ENCODE data around the gene MPP1. TPM values are rescaled to one million over a fixed set of nuclear protein-coding genes. Genes with fewer than 3 reads are reported as not detected.

Gene MPP1
- total RNA-seq, 1 experiment from 2014 or later, result 28.9 TPM

DNA sequence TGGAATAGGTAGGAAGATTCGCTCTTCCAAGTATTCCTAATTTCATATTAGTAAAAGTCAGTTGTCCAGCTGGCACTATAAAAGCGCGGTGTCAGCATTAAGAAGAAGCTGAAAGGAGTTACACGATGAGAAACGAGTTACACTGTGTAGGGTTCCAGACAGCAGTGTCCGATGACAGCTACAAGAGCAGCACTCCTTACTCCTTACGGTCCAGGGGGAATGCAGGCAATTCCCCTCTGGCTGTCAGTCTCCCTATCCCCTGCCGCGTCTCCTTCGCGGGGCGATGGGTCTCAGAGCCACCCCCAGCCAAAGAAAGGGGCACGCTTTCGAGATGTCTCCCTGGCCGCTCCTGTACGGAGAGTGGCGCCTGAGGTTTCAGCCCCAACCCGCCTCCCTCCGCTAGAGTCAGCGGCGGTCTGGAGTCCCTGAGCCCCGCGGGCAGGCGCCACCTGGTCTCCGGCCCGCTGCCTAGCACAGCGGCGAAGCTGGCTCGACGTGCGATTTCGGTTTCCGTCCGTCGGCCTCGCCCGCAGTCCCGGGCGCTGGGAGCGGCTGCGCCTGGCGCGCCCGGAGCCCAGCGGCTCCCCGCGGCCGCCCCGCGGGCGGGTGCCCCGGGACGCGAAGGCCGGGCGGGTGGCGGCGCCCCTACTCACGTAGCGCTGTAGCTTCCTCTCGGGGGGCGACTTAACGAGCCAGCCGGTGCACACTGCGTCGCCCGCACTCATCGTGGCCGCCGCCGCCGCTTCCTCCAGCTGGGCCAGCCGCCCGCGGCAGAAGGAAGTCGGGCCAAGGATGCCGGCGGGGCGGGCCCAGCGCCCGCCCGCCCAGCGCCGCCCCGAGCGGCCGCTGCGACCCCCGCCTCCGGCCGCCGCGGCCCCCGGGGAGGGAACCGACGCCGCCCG lies 54.7 kb downstream of the MPP1 start, which contains the start of gene GAB3:
TSS of gene GAB3 (minus strand) at position 777 of the 902 bp plus-strand sequence. CDS start at position 725, 52 bp downstream.
- H3K27me3 ChIP-seq, result peaks cover 27% of the 10 kb centered on the region
- H3K9me3 ChIP-seq, result no peaks in the 10 kb centered on the region
- no peaks in the 10 kb centered on the region for H3K36me3 ChIP-seq
- DNase-seq, result peak; percentile 34
- H3K4me3 ChIP-seq, result peak within 1 kb of the TSS; percentile 23; the same call in 1 of the 2 replicates

DNA sequence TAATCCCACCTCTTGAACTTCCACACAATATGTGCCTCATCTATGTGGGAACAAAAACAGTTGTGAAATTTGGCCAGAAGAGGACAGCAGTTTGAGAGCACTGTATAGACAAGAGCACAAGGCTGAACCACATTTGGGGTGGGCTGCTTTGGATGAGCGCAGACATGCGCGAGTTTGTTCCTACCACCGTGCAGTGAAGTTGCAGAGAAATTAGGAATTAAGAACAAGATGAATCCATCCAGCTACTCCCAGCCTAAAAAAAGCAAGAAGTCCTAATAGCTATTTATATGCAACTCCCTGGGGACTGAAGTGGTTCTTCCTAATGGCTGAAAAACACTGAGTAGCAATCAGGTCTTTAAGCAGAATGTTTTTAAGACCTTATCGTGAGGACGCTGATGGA lies 55.4 kb downstream of the MPP1 start:
- Histone ChIP-seq H3K4me3 (no peak overlapping the region), H3K36me3 (no peaks in the 10 kb centered on the region), H3K9me3 (no peaks in the 10 kb centered on the region), H3K27me3 (peaks cover 27% of the 10 kb centered on the region)
- no peak for DNase-seq

DNA sequence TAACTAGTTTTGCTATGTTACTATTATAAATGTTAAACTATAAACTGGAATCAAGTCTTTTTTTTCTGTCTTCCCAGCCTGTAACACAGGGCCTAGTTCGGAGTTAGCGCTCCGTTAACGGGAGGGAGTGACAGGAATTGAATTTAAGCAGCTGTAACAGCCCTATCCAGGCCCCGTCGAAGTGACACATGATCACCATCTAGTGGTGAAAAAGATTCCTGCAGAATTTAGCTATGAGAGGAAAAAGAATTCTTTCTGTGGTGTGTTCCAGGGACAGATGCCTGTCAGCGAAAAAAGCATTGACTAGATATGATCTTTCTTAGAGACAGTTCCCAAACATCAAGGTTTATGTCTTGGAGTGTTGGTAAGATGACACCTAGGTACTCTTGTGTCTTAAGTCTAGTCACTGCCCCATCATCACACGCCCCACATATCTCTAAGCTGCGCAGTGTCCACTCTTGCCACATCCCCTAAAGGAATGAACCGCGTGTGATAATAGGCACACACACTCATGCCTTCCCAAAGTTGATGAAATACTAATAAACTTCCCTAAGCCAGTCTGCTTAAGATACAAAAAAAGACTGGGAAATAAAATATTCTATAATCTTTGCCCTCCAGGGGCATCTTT lies 56.5 kb downstream of the MPP1 start:
- Histone ChIP-seq H3K36me3 (no peaks in the 10 kb centered on the region), H3K4me3 (no peak overlapping the region), H3K27me3 (peaks cover 27% of the 10 kb centered on the region), H3K9me3 (no peaks in the 10 kb centered on the region)
- peak; percentile 6 for DNase-seq

DNA sequence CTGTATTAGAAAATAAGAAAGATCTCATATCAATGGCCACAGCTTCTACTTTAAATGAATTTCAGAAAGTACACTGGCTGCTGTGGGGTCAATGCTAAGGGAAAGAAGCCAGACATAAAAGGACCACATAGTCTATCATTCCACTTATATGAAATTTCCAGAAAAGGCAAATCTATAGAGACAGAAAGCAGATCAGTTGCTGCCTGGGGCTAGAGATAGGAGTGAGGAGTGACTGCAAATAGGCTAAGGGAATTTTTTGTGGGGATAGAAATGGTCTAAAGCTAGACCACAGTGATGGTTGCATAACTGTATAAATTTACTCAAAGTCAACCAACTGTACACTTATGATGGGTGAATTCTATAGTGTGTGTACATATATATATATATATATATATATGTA lies 62.7 kb downstream of the MPP1 start:
- no peak for DNase-seq
- Histone ChIP-seq H3K9me3 (no peaks in the 10 kb centered on the region), H3K36me3 (no peaks in the 10 kb centered on the region), H3K4me3 (no peak overlapping the region), H3K27me3 (no peaks in the 10 kb centered on the region)

DNA sequence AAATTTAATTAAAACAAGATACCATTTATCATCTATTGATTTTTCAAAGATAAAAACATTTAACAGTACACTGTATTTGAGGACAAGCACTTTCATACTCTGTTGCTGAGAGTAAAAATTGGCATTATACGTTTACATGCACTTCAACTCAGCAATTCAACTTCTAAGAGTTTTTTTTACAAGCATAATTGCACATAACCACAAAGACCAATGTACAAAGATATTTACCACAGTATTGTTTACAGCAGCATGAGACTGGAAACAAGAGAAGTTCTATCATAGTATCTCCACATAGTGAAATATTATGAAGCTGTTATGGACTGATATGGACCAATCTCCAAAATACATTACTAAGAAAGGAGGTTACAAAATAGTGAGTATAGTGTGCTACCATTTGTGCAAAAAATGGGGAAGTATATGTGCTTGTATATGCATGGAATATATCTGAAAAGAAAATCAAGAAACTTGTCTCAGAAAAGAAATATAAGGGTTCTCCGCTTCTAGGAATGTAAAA lies 65.3 kb downstream of the MPP1 start:
- no peaks in the 10 kb centered on the region for H3K36me3 ChIP-seq
- no peak for DNase-seq
- no peaks in the 10 kb centered on the region for H3K27me3 ChIP-seq
- H3K4me3 ChIP-seq, result no peak overlapping the region
- no peaks in the 10 kb centered on the region for H3K9me3 ChIP-seq

DNA sequence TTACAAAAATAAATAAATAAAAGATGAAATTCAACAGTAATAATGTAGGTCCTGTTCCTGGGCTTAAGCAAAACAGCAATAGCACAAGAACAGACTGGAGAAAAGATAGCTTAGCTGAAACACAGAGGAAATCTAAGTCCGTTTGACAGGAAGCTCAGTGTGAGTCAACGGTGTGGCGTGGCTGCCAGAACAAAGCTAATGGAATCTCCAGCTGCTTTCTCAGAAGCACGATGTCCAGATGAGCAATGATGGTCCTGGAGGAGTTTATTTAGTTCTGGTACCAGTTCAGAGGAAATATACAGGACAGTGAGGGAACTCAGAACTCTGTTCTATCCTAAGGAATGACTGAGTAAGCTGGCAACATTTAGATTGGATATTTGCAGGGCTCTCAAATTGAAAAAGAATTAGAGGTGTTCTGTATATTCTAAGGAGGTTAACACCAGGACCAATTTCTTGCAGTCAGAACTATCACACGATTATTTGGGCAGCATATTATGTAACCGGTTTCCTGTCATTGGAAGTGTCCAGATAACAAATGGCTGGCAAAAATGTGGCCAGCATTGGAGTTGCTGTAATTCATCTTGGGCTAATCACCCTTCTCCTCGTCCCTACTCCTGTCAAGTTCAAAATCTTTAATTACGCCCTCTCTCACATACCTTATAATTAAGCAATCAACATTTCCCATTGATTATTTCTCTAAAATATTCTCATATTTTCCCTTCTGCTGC lies 67.1 kb downstream of the MPP1 start:
- Histone ChIP-seq H3K27me3 (no peaks in the 10 kb centered on the region), H3K4me3 (no peak overlapping the region)
- DNase-seq, result peak; percentile 78

DNA sequence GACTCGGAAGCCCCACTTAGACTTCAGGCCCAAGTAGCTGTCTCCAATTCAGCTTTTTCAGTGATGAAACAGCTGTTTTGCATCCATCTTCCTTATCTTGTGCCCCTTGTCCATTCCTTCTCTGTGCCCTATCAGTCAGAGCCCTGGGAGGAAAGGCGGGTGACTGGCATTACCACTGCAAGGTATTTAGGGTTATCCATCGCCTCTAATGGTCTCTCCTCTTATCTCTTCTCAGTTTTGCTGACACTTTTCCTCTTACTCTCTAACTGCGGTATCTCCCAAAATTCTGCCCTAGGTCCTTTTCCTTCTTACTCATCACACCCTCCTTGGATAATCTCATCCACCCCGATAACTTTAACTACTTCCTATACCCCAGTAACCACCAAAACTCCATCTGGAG lies 68.1 kb downstream of the MPP1 start:
- H3K9me3 ChIP-seq, result no peaks in the 10 kb centered on the region

More for the DNA sequence above, 67.1 kb downstream of the MPP1 start:
- Histone ChIP-seq H3K36me3 (no peaks in the 10 kb centered on the region), H3K9me3 (no peaks in the 10 kb centered on the region)

DNA sequence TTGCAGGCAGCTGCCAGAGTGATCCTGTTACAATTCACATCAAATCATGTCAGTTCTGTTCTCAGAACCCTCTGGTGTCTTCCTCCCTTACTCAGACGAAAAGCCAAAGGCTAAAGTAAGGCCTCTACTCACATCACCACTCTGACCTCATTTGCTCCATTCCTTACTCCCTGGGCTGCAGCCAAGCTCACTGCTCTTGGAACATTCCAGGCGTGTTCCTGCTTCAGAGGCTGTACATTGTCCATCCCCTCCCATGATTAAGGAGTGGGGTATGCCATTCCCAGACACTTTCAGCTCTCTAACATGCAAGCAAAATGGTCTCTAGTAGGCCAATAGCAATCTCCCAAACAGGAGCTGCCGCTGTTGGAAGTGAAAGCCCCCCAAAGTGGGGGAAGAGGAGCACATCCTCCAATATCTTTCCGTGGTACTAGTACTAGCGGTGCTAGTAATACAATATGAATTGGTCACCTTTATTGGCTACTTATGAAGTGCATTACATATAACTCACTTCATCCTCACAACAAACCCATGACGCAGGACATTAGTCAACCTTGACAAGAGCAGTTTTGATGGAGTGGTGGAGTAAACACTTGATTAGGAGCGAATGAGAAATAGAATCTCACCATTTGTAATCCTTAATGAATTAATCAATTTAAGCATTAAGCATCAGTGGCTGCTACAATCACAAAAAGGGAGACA lies 69.4 kb downstream of the MPP1 start:
- H3K36me3 ChIP-seq, result no peaks in the 10 kb centered on the region
- no peaks in the 10 kb centered on the region for H3K27me3 ChIP-seq
- H3K9me3 ChIP-seq, result no peaks in the 10 kb centered on the region
- peak; percentile 69 for DNase-seq
- no peak overlapping the region for H3K4me3 ChIP-seq

More for the DNA sequence above, 68.1 kb downstream of the MPP1 start:
- DNase-seq, result no peak
- Histone ChIP-seq H3K4me3 (no peak overlapping the region), H3K27me3 (no peaks in the 10 kb centered on the region), H3K36me3 (no peaks in the 10 kb centered on the region)

DNA sequence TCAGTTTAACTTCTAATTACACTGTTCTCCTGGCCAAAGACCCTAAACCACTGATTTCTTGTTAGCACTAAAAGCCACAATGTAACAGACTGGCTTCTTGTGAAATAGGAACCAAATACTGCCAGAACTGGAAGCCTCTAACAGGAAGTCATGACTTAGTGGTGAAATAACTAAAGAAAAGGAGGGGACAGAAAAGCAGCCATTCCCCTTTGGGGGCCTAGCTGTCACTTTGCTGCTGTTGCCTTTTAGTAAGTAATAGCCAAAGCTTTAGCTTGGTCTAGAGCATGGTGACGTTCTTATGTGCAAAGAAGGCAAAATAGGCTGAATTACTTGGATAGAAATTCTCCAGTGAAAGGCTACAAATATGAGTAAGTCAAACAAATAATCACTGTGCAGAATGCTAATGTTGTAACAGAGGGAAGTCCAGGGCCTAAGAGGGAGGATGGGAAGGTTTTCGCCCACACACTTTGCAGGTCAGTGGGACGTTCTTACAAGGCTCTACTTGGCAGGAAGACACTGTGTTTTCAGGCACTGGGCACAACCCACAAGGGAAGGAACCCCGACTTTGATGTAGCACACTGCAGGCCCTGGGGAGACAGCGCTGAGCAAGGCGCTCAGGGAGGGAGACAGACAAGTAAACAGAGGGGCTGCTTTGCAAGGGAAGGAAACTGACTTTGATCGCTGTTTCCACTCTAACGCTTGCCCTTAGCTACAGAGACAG lies 71.1 kb downstream of the MPP1 start:
- no peaks in the 10 kb centered on the region for H3K36me3 ChIP-seq
- H3K9me3 ChIP-seq, result no peaks in the 10 kb centered on the region
- DNase-seq, result peak; percentile 43
- no peak overlapping the region for H3K4me3 ChIP-seq
- no peaks in the 10 kb centered on the region for H3K27me3 ChIP-seq

DNA sequence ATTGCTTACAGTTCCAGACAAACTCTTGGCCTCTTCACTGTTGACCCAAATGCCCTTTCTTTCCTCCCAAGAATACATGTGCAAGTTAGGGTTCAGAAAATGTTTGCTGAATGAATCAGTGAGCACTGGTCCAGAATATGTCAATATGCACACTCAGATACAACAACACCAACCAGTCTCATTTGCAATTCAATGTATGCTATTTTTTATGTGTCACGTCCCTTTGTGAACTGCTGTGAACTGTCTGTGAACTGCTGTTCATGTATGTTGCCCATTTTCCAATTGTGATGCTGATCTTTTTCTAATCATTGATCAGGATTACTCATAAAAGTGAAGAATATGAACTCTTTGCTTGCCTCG lies 72.2 kb downstream of the MPP1 start:
- DNase-seq, result no peak
- Histone ChIP-seq H3K9me3 (no peaks in the 10 kb centered on the region), H3K27me3 (no peaks in the 10 kb centered on the region), H3K4me3 (no peak overlapping the region), H3K36me3 (no peaks in the 10 kb centered on the region)

DNA sequence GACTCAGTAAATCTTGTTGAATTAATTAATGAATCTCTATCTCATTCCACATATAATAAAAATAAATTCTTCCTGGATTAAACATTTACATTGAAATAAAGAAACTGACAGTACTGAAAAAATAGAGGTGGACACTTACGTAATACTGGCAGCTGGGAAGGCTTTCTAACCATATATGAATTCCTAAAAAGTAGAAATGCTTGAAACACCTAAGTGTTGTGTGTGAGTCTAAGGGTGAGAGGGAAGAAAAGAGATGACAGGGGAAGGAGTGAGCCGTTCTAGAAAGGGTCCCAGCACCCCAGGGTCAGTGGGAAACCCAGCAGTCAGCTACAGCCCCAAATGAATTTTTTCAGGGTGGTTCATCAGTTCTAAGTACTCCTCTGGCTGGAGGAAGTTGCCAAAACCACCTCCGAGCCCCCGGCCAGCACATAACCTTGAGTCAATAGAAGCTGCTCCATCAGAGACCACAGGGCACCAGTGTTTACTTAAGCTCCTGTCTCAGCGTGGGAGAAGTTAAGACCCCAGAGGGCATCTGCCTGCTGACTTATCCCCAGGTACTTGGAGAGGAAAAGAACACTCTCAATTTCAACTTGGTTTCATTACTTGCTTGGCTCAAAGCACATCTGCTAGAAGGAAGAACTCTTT lies 72.7 kb downstream of the MPP1 start:
- H3K36me3 ChIP-seq, result no peaks in the 10 kb centered on the region
- no peaks in the 10 kb centered on the region for H3K9me3 ChIP-seq
- no peak overlapping the region for H3K4me3 ChIP-seq
- DNase-seq, result peak; percentile 79
- H3K27me3 ChIP-seq, result no peaks in the 10 kb centered on the region

DNA sequence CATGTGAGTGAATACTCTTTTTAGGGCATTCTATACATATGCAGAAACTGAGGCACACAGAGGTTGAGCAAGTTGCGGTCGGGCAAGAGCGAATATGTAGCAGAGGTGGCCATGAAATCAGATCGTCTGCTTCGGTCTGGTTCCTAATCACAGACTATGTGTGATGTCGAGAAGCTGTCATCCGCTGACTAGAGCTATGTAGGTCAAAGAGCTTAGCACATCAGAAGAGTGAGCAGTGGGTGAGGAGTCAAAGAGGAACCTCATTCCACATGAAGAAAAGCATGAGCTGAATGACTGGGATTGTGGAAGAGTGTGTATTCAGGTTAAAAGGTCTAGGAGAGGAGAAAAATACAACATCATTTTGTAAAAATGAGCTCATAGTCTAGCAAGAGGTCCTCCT lies 73.4 kb downstream of the MPP1 start:
- H3K9me3 ChIP-seq, result no peaks in the 10 kb centered on the region
- H3K27me3 ChIP-seq, result no peaks in the 10 kb centered on the region
- no peak for DNase-seq
- no peaks in the 10 kb centered on the region for H3K36me3 ChIP-seq
- H3K4me3 ChIP-seq, result no peak overlapping the region

DNA sequence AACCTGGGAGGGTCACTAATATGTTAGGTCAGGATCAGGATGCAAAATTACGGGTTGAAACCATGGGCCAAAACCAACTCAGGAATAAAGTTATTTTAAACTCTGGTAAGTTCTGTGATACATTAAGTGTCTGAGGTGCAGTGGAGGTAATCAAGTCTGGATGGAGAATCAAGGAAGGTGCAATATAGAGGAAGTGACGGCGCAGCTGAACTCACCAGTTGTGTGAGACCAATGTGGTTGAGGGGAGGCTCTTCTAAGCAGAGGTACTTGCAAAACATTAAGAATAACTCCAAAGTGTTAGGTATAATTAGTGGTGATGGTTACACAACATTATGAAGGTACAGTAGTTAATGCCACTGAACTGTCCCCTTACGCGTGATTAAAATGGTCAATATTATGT lies 74.1 kb downstream of the MPP1 start:
- H3K27me3 ChIP-seq, result no peaks in the 10 kb centered on the region
- H3K4me3 ChIP-seq, result no peak overlapping the region

DNA sequence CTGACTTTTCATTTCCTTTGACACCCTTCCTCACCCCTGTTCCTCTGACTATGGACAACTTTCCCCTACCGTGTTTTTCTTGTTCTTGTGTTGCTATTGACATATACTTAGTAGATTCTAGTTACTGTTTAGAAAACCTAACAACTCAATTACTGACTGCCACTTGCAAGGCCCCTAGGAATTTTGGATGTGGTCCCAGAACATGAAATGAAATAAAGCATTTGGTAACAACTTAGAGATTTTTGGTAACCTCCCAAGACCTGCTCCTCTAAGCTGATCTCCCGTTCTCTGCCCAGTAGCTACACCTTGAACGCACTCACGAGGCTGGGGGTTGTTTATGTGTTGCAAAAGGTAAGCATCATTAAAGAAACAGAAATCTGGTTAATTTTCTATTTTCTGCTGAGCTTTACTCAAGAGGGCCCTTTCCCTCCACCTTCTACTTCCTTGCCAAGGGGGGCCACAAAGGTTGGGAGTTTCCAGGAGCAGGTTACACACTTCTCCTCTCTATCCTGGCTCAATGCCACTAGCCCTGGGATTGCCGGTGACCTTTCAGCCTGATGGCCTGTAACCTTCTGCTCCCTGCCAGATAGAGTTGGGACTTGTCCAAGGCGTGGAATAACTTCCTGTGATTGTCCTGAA lies 74.9 kb downstream of the MPP1 start:
- H3K4me3 ChIP-seq, result no peak overlapping the region
- H3K27me3 ChIP-seq, result no peaks in the 10 kb centered on the region
- H3K9me3 ChIP-seq, result no peaks in the 10 kb centered on the region
- peak; percentile 33 for DNase-seq
- no peaks in the 10 kb centered on the region for H3K36me3 ChIP-seq

More for the DNA sequence above, 74.1 kb downstream of the MPP1 start:
- Histone ChIP-seq H3K36me3 (no peaks in the 10 kb centered on the region), H3K9me3 (no peaks in the 10 kb centered on the region)
- no peak for DNase-seq

DNA sequence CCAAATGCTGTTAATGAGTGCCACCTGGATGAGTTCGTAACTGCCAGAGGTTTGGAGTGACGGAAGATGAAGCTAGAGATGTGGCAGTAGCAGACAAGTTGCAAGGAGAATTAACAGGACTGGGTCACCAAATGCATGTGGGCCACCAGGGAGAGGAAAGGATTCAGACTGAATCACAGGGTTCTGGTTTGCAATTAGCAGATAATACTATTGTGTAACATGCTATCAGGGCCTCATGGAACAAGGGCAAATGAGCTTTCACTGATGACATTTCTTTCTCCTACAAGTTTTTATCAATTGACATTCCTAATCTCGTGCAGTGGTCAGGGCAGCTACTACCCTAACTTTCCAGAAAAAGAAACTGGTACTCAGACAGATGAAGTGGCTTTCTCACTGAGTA lies 75.8 kb downstream of the MPP1 start:
- H3K27me3 ChIP-seq, result no peaks in the 10 kb centered on the region
- no peaks in the 10 kb centered on the region for H3K36me3 ChIP-seq
- H3K9me3 ChIP-seq, result no peaks in the 10 kb centered on the region
- no peak for DNase-seq
- no peak overlapping the region for H3K4me3 ChIP-seq

Data from MG63 (cell line).